GM23338 (cell line): ENCODE results near the gene TTC21B. TPM values are rescaled to one million over a fixed set of nuclear protein-coding genes. Genes with fewer than 3 reads are reported as not detected.

Experiments
- ATAC-seq: fragments of 200-7000 bp; cut with Tn5 transposase; 3 replicates; pipeline ENCODE4 v1.9.1; 2020
- DNase-seq: peaks from one replicate; pipeline ENCODE4 v3.0.0-alpha.2; 2015; ENCODE audit warnings: low spot score
- H2AFZ ChIP-seq: fragments of 200-600 bp; sonication (generic); 2 replicates; pipeline ENCODE4 v1.8.0; 2016; ENCODE audit warnings: antibody characterized with exemption, mild to moderate bottlenecking, moderate library complexity
- H3F3A ChIP-seq: fragments of 200-600 bp; sonication (generic); replicated peaks from 2 replicates; pipeline ENCODE4 v1.8.0; 2017; ENCODE audit warnings: antibody characterized with exemption, mixed run types, low read depth
- H3K27ac ChIP-seq: fragments of 200-600 bp; sonication (generic); 2 replicates; pipeline ENCODE4 v1.6.1; 2016; ENCODE audit warnings: low read depth
- H3K27me3 ChIP-seq: fragments of 200-600 bp; sonication (generic); 2 replicates; pipeline ENCODE4 v1.8.0; 2016; ENCODE audit warnings: mild to moderate bottlenecking, mixed run types, moderate library complexity; ENCODE audit not compliant: insufficient read depth
- H3K36me3 ChIP-seq: fragments of 200-600 bp; sonication (generic); 2 replicates; pipeline ENCODE4 v1.8.0; 2016; ENCODE audit warnings: mild to moderate bottlenecking; ENCODE audit not compliant: insufficient read depth
- H3K4me1 ChIP-seq: fragments of 200-600 bp; sonication (generic); 2 replicates; pipeline ENCODE4 v1.8.0; 2016; ENCODE audit warnings: mild to moderate bottlenecking, moderate library complexity; ENCODE audit not compliant: insufficient read depth
- H3K4me2 ChIP-seq: fragments of 200-600 bp; sonication (generic); 2 replicates; pipeline ENCODE4 v1.7.1; 2017; ENCODE audit warnings: mixed run types
- H3K4me3 ChIP-seq: fragments of 200-600 bp; sonication (generic); 2 replicates; pipeline ENCODE4 v1.6.1; 2016; ENCODE audit warnings: mixed run types
- H3K79me2 ChIP-seq: fragments of 200-600 bp; sonication (generic); replicated peaks from 2 replicates; pipeline ENCODE4 v1.8.0; 2017; ENCODE audit warnings: mild to moderate bottlenecking; ENCODE audit not compliant: insufficient read depth
- H3K9me2 ChIP-seq: fragments of 200-600 bp; sonication (generic); 2 replicates; pipeline ENCODE4 v1.8.0; 2017; ENCODE audit not compliant: insufficient read depth
- H4K20me1 ChIP-seq: fragments of 200-600 bp; sonication (generic); replicated peaks from 2 replicates; pipeline ENCODE4 v1.8.0; 2017; ENCODE audit warnings: mild to moderate bottlenecking; ENCODE audit not compliant: insufficient read depth
- H3K27ac Mint-ChIP-seq: 2 replicates; pipeline ENCODE4 v1.8.0; 2020; ENCODE audit warnings: inconsistent platforms, mild to moderate bottlenecking, moderate library complexity, mixed read lengths
- H3K27me3 Mint-ChIP-seq: 3 replicates; pipeline ENCODE4 v1.8.0; 2022; ENCODE audit warnings: low read depth, mild to moderate bottlenecking, moderate library complexity, mixed read lengths, inconsistent platforms; ENCODE audit not compliant: insufficient read depth, poor library complexity
- H3K36me3 Mint-ChIP-seq: 3 replicates; pipeline ENCODE4 v1.8.0; 2021; ENCODE audit warnings: low read depth, mild to moderate bottlenecking, inconsistent platforms, moderate library complexity, mixed read lengths
- H3K4me1 Mint-ChIP-seq: 3 replicates; pipeline ENCODE4 v1.8.0; 2020; ENCODE audit warnings: mild to moderate bottlenecking, inconsistent platforms, mixed read lengths
- H3K4me3 Mint-ChIP-seq: 3 replicates; pipeline ENCODE4 v1.8.0; 2021; ENCODE audit warnings: moderate library complexity, mild to moderate bottlenecking, inconsistent platforms, mixed read lengths
- H3K9me3 Mint-ChIP-seq: 3 replicates; pipeline ENCODE4 v1.8.0; 2020; ENCODE audit warnings: moderate library complexity, mild to moderate bottlenecking, inconsistent platforms, mixed read lengths
- CREB1 ChIP-seq: fragments of 250-450 bp; sonication (Bioruptor Pico); IDR thresholded peaks from 2 replicates; pipeline ENCODE4 v1.5.0; 2020; ENCODE audit warnings: low read depth, mild to moderate bottlenecking, moderate library complexity
- EZH2 ChIP-seq: fragments of 200-600 bp; sonication (generic); IDR thresholded peaks from one replicate; pipeline ENCODE4 v1.8.0; 2017; ENCODE audit warnings: antibody characterized with exemption, mild to moderate bottlenecking, low read depth; ENCODE audit not compliant: unreplicated experiment
- EZH2phosphoT487 ChIP-seq: fragments of 200-600 bp; sonication (generic); IDR thresholded peaks from one replicate; pipeline ENCODE4 v1.8.1; 2018; ENCODE audit warnings: antibody characterized with exemption; ENCODE audit not compliant: unreplicated experiment
- JUNB ChIP-seq: IDR thresholded peaks from one replicate; pipeline ENCODE4 v1.6.1; 2016; ENCODE audit warnings: antibody characterized with exemption; ENCODE audit not compliant: unreplicated experiment
- POLR2AphosphoS5 ChIP-seq: IDR thresholded peaks from 2 replicates; pipeline ENCODE4 v1.6.1; 2016; ENCODE audit warnings: antibody characterized with exemption, low read depth
- ZNF114 ChIP-seq: fragments of 250-450 bp; sonication (Bioruptor Pico); IDR thresholded peaks from 2 replicates; pipeline ENCODE4 v1.5.0; 2020; ENCODE audit warnings: mild to moderate bottlenecking, moderate library complexity
- ZNF331 ChIP-seq: fragments of 250-450 bp; sonication (Bioruptor Pico); IDR thresholded peaks from 2 replicates; pipeline ENCODE4 v1.5.0; 2020; ENCODE audit warnings: low read depth, mild to moderate bottlenecking, moderate library complexity
- polyA plus RNA-seq: library from polyadenylated mRNA; unstranded; fragments of >200 nt; fragmentation: Nextera tagmentation; extraction: Ambion mirVana; gene quantifications from 2 replicates; pipeline ENCODE4 v1.2.1, GENCODE V29; 2016
- total RNA-seq: library from RNA; depleted of rRNA; stranded (reverse); fragments of >200 nt; shearing (Covaris generic); gene quantifications from 2 replicates; pipeline ENCODE4 v1.2.3, GENCODE V29; 2014
- TF ChIP-seq, protein P1 (sequence below), 2 experiments: fragments of 200-600 bp in 1 of 2; sonication (generic) in 1 of 2; conservative IDR thresholded peaks; 2 replicates each; pipeline versions ENCODE4 v1.5.1 to v1.6.1; 2016 to 2017; ENCODE audit warnings: antibody characterized with exemption in 2 of 2, low read depth in 2 of 2, mild to moderate bottlenecking in 2 of 2, moderate library complexity in 1 of 2
- TF ChIP-seq, protein P2 (sequence below): IDR thresholded peaks from one replicate; pipeline ENCODE4 v1.6.1; 2018; ENCODE audit warnings: antibody characterized with exemption; ENCODE audit not compliant: unreplicated experiment
- TF ChIP-seq, protein P3 (sequence below): fragments of 250-450 bp; sonication (Bioruptor Pico); IDR thresholded peaks from 2 replicates; pipeline ENCODE4 v1.5.0; 2020; ENCODE audit warnings: mild to moderate bottlenecking, moderate library complexity
- TF ChIP-seq, protein P4 (sequence below): IDR thresholded peaks from 2 replicates; pipeline ENCODE4 v1.6.1; 2016; ENCODE audit warnings: antibody characterized with exemption

Gene TTC21B
- total and polyA plus RNA-seq, 2 experiments from 2014 or later: 10.1 to 32.8 TPM

DNA sequence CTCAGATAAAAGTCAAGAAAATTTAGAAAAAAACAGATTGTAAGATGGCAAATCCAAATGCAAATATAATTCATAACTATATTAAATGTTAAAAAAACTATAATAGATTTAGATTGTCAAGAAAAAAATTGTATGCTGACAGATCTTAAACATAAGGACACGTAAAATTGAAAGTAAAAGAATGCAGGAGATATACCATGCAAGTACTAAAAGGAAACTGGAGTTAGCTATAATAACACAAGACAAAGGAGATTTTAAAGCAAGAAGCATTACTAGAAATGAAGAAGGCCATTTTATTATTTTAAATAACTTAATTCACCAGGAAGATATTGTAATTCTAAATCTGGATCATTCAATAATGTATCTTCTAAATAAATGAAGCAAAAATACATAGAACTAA lies 48.3 kb downstream of the TTC21B start:
- Mint-ChIP-seq H3K4me3 (no peak overlapping the region), H3K27ac (no peak overlapping the region), H3K4me1 (no peaks in the 10 kb centered on the region), H3K27me3 (peaks cover 3% of the 10 kb centered on the region), H3K9me3 (no peaks in the 10 kb centered on the region), H3K36me3 (peaks cover 3% of the 10 kb centered on the region; the same call in 1 of the 3 replicates)
- Histone ChIP-seq H4K20me1 (no peaks in the 10 kb centered on the region), H3K27me3 (no peaks in the 10 kb centered on the region), H3K36me3 (peaks cover 14% of the 10 kb centered on the region), H3K4me1 (no peaks in the 10 kb centered on the region), H3F3A (no peaks in the 10 kb centered on the region), H3K79me2 (no peaks in the 10 kb centered on the region), H3K27ac (no peak overlapping the region), H2AFZ (no peak overlapping the region), H3K4me3 (no peak overlapping the region), H3K9me2 (no peaks in the 10 kb centered on the region), H3K4me2 (no peak overlapping the region)
- TF ChIP-seq JUNB (no peak), POLR2AphosphoS5 (no peak), ZNF114 (CRISPR knock-in tag) (no peak), ZNF331 (CRISPR knock-in tag) (no peak), CREB1 (CRISPR knock-in tag) (no peak), EZH2 (no peak), EZH2phosphoT487 (no peak)
- TF ChIP-seq, protein P1, sequence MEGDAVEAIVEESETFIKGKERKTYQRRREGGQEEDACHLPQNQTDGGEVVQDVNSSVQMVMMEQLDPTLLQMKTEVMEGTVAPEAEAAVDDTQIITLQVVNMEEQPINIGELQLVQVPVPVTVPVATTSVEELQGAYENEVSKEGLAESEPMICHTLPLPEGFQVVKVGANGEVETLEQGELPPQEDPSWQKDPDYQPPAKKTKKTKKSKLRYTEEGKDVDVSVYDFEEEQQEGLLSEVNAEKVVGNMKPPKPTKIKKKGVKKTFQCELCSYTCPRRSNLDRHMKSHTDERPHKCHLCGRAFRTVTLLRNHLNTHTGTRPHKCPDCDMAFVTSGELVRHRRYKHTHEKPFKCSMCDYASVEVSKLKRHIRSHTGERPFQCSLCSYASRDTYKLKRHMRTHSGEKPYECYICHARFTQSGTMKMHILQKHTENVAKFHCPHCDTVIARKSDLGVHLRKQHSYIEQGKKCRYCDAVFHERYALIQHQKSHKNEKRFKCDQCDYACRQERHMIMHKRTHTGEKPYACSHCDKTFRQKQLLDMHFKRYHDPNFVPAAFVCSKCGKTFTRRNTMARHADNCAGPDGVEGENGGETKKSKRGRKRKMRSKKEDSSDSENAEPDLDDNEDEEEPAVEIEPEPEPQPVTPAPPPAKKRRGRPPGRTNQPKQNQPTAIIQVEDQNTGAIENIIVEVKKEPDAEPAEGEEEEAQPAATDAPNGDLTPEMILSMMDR (conservative IDR thresholded peaks at IDR 0.05; ENCODE audit: low read depth in 2 of 2): no peak
- TF ChIP-seq, protein P2, sequence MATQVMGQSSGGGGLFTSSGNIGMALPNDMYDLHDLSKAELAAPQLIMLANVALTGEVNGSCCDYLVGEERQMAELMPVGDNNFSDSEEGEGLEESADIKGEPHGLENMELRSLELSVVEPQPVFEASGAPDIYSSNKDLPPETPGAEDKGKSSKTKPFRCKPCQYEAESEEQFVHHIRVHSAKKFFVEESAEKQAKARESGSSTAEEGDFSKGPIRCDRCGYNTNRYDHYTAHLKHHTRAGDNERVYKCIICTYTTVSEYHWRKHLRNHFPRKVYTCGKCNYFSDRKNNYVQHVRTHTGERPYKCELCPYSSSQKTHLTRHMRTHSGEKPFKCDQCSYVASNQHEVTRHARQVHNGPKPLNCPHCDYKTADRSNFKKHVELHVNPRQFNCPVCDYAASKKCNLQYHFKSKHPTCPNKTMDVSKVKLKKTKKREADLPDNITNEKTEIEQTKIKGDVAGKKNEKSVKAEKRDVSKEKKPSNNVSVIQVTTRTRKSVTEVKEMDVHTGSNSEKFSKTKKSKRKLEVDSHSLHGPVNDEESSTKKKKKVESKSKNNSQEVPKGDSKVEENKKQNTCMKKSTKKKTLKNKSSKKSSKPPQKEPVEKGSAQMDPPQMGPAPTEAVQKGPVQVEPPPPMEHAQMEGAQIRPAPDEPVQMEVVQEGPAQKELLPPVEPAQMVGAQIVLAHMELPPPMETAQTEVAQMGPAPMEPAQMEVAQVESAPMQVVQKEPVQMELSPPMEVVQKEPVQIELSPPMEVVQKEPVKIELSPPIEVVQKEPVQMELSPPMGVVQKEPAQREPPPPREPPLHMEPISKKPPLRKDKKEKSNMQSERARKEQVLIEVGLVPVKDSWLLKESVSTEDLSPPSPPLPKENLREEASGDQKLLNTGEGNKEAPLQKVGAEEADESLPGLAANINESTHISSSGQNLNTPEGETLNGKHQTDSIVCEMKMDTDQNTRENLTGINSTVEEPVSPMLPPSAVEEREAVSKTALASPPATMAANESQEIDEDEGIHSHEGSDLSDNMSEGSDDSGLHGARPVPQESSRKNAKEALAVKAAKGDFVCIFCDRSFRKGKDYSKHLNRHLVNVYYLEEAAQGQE: no peak
- TF ChIP-seq, protein P3, sequence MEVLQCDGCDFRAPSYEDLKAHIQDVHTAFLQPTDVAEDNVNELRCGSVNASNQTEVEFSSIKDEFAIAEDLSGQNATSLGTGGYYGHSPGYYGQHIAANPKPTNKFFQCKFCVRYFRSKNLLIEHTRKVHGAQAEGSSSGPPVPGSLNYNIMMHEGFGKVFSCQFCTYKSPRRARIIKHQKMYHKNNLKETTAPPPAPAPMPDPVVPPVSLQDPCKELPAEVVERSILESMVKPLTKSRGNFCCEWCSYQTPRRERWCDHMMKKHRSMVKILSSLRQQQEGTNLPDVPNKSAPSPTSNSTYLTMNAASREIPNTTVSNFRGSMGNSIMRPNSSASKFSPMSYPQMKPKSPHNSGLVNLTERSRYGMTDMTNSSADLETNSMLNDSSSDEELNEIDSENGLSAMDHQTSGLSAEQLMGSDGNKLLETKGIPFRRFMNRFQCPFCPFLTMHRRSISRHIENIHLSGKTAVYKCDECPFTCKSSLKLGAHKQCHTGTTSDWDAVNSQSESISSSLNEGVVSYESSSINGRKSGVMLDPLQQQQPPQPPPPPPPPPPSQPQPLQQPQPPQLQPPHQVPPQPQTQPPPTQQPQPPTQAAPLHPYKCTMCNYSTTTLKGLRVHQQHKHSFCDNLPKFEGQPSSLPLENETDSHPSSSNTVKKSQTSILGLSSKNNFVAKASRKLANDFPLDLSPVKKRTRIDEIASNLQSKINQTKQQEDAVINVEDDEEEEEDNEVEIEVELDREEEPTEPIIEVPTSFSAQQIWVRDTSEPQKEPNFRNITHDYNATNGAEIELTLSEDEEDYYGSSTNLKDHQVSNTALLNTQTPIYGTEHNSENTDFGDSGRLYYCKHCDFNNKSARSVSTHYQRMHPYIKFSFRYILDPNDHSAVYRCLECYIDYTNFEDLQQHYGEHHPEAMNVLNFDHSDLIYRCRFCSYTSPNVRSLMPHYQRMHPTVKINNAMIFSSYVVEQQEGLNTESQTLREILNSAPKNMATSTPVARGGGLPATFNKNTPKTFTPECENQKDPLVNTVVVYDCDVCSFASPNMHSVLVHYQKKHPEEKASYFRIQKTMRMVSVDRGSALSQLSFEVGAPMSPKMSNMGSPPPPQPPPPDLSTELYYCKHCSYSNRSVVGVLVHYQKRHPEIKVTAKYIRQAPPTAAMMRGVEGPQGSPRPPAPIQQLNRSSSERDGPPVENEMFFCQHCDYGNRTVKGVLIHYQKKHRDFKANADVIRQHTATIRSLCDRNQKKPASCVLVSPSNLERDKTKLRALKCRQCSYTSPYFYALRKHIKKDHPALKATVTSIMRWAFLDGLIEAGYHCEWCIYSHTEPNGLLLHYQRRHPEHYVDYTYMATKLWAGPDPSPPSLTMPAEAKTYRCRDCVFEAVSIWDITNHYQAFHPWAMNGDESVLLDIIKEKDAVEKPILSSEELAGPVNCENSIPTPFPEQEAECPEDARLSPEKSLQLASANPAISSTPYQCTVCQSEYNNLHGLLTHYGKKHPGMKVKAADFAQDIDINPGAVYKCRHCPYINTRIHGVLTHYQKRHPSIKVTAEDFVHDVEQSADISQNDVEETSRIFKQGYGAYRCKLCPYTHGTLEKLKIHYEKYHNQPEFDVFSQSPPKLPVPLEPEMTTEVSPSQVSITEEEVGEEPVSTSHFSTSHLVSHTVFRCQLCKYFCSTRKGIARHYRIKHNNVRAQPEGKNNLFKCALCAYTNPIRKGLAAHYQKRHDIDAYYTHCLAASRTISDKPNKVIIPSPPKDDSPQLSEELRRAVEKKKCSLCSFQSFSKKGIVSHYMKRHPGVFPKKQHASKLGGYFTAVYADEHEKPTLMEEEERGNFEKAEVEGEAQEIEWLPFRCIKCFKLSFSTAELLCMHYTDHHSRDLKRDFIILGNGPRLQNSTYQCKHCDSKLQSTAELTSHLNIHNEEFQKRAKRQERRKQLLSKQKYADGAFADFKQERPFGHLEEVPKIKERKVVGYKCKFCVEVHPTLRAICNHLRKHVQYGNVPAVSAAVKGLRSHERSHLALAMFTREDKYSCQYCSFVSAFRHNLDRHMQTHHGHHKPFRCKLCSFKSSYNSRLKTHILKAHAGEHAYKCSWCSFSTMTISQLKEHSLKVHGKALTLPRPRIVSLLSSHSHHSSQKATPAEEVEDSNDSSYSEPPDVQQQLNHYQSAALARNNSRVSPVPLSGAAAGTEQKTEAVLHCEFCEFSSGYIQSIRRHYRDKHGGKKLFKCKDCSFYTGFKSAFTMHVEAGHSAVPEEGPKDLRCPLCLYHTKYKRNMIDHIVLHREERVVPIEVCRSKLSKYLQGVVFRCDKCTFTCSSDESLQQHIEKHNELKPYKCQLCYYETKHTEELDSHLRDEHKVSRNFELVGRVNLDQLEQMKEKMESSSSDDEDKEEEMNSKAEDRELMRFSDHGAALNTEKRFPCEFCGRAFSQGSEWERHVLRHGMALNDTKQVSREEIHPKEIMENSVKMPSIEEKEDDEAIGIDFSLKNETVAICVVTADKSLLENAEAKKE: no peak
- TF ChIP-seq, protein P4, sequence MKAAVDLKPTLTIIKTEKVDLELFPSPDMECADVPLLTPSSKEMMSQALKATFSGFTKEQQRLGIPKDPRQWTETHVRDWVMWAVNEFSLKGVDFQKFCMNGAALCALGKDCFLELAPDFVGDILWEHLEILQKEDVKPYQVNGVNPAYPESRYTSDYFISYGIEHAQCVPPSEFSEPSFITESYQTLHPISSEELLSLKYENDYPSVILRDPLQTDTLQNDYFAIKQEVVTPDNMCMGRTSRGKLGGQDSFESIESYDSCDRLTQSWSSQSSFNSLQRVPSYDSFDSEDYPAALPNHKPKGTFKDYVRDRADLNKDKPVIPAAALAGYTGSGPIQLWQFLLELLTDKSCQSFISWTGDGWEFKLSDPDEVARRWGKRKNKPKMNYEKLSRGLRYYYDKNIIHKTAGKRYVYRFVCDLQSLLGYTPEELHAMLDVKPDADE: no peak
- ATAC-seq (no peak), DNase-seq (no peak)
